Right lobe of liver (tissue), 6 donors: Measurements from ENCODE around the gene SARS1. TPM values are rescaled to one million over a fixed set of nuclear protein-coding genes. Genes with fewer than 3 reads are reported as not detected.
"Not testable (repeated sequence)": the region's sequence is repeated elsewhere in the genome, so short reads cannot be mapped to it uniquely, and the experiment has no call there.

Experiments
- ATAC-seq, 4 donors: fragments of 200-7000 bp; cut with Tn5 transposase; one replicate each; pipeline ENCODE4 v1.9.1; 2020; ENCODE audit warnings: mild to moderate bottlenecking in 4 of 4, moderate library complexity in 4 of 4
- DNase-seq, 3 donors: peaks; one replicate each; pipeline ENCODE4 v3.0.0-alpha.2; 2020
- H3K27ac ChIP-seq, 3 donors: fragments of 200-600 bp; one replicate each; pipeline ENCODE4 v1.8.0; 2022
- H3K27me3 ChIP-seq, 2 donors: fragments of 200-600 bp; one replicate each; pipeline ENCODE4 v1.8.0; 2022
- H3K36me3 ChIP-seq, 4 donors: fragments of 200-600 bp; sonication (generic) in 1 of 4; one replicate each; pipeline versions ENCODE4 v1.5.1 to v1.8.0; 2017 to 2022; ENCODE audit warnings: control low read depth in 1 of 4
- H3K4me1 ChIP-seq, 4 donors: fragments of 200-600 bp; sonication (generic) in 1 of 4; one replicate each; pipeline versions ENCODE4 v1.5.1 to v1.8.0; 2017 to 2022; ENCODE audit warnings: control low read depth in 1 of 4
- H3K4me3 ChIP-seq, 3 donors: fragments of 200-600 bp; one replicate each; pipeline ENCODE4 v1.8.0; 2022
- H3K9me3 ChIP-seq, 4 donors: fragments of 200-600 bp; sonication (generic) in 1 of 4; one replicate each; pipeline versions ENCODE4 v1.5.1 to v1.8.0; 2017 to 2022; ENCODE audit warnings: control low read depth in 1 of 4
- CTCF ChIP-seq, 4 donors: fragments of 200-600 bp in 3 of 4; fragments of 450-650 bp in 1 of 4; IDR thresholded peaks; one replicate each; pipeline versions ENCODE4 v1.5.1 to v1.8.0; 2016 to 2022; ENCODE audit warnings: antibody characterized with exemption in 4 of 4, mild to moderate bottlenecking in 2 of 4
- POLR2A ChIP-seq: fragments of 450-650 bp; IDR thresholded peaks from one replicate; pipeline ENCODE4 v1.6.1; 2017; ENCODE audit warnings: antibody characterized with exemption, mild to moderate bottlenecking
- WGBS: methylation state at CpG from one replicate; pipeline ENCODE4 v1.1.6; 2018; ENCODE audit warnings: low coverage, low lambda C conversion rate; ENCODE audit not compliant: insufficient coverage; ENCODE audit errors: missing lambda C conversion rate; 5-methylcytosine and 5-hydroxymethylcytosine counted together
- intact Hi-C, 2 donors: fragments of 100-400 bp; cut with DNase I; formaldehyde crosslinking; loops; one replicate each; pipeline versions ENCODE4 v1.11.2 to v1.14.1; 2022
- total RNA-seq, 6 experiments: library from RNA; depleted of rRNA in 2 of 6; stranded (reverse); fragments of >200 nt in 2 of 6; fragmentation: NEBNext Ultra II Directional in 3 of 6; extraction: Animal tissue kit (Norgen Biotek cat#: 25700) in 3 of 6; gene quantifications; one replicate each; pipeline versions ENCODE4 v1.1.0 to v1.2.4, GENCODE V29; 2016 to 2023
- donor health status: DM: no; HTN: yes; CAD: no.
- donor health status: DM: no; HTN: no; CAD: no.
- donor health status: DM: no; HTN: no; CAD: no.
- donor health status: DM: no; HTN: yes; CAD: no.
- donor health status: DM: no; HTN: yes; CAD: no.

SARS1 gene
- total RNA-seq, 6 experiments from 2014 or later, result 73.5 to 123 (median 91.6) TPM

GRCh38 chr1:109283748-109284600 is 70.3 kb downstream of the SARS1 start:
- ATAC-seq, result peak; percentile 10 to 47 (median 30)
- intact Hi-C loops, result no loop called here

GRCh38 chr1:109286762-109287161 is 73.0 kb downstream of the SARS1 start:
- H3K4me1 ChIP-seq, result peaks cover 0 to 10% (median 3%) of the 10 kb centered on the region in 4 donors
- H3K4me3 ChIP-seq, DNase-seq, H3K36me3 ChIP-seq, intact Hi-C loops, ATAC-seq, H3K27ac ChIP-seq, H3K27me3 ChIP-seq, H3K9me3 ChIP-seq: not testable (repeated sequence)
- WGBS, result 92% methylated on average over 5 of the region's 5 CpGs

More at GRCh38 chr1:109283748-109284600, 70.3 kb downstream of the SARS1 start:
- DNase-seq, result no peak
- WGBS, result 38% methylated on average over 15 of the region's 17 CpGs
- H3K9me3 ChIP-seq, result no peaks in the 10 kb centered on the region
- no peaks in the 10 kb centered on the region for H3K36me3 ChIP-seq
- H3K4me3 ChIP-seq, result peak overlapping the region; percentile 63 to 79 (median 68)
- H3K4me1 ChIP-seq, result peaks cover 0 to 13% (median 3%) of the 10 kb centered on the region in 4 donors
- TF ChIP-seq POLR2A (no peak), CTCF (IDR thresholded peaks at IDR 0.05) (no peak)
- peak overlapping the region; percentile 82 to 89 (median 87) for H3K27ac ChIP-seq
- no peaks in the 10 kb centered on the region for H3K27me3 ChIP-seq

Other genes with a start within 250 kb of the SARS1 start
- 1 to 10 TPM; 2.4 to 4.2 (median 2.6) TPM for gene WDR47, start 171.8 kb upstream of the SARS1 start, total RNA-seq
- 10 to 100 TPM; 19.2 to 41.1 (median 26.4) TPM for gene TAF13, start 137.9 kb upstream of the SARS1 start, total RNA-seq
- gene TMEM167B, start 123.2 kb upstream of the SARS1 start, total RNA-seq, result 10 to 100 TPM; 10.5 to 21.9 (median 15.1) TPM
- 1 to 10 TPM in 1 of 6 experiments, under 1 TPM in 5; 0.16 to 1.2 (median 0.22) TPM for gene ELAPOR1, start 99.8 kb upstream of the SARS1 start, total RNA-seq
- 1 to 10 TPM; 1.3 to 3.3 (median 3.0) TPM for gene CELSR2, start 35.6 kb downstream of the SARS1 start, total RNA-seq
- 1 to 10 TPM in 5 of 6 experiments, under 1 TPM in 1; 0.70 to 3.4 (median 1.5) TPM for gene PSRC1, start 69.2 kb downstream of the SARS1 start, total RNA-seq
- not detected for gene MYBPHL, start 93.1 kb downstream of the SARS1 start, total RNA-seq
- 10 to 100 TPM in 3 of 6 experiments, 1 to 10 TPM in 3; 3.2 to 30.3 (median 13.7) TPM for gene SORT1, start 184.0 kb downstream of the SARS1 start, total RNA-seq
- gene PSMA5, start 212.5 kb downstream of the SARS1 start, total RNA-seq, result 10 to 100 TPM; 38.8 to 83.5 (median 61.1) TPM